ENCODE results near the gene DTHD1. TPM values are rescaled to one million over a fixed set of nuclear protein-coding genes. Genes with fewer than 3 reads are reported as not detected.

The DTHD1 gene
- total RNA-seq, 3 donors from 2014 or later = 0.12 to 0.55 (median 0.22) TPM

- TF ChIP-seq CTCF (IDR thresholded peaks at IDR 0.05) = no peak
- DNase-seq = no peak
- Histone ChIP-seq H3K4me1 (ENCODE audit: low read depth) (no peaks in the 10 kb centered on the region), H3K4me3 (no peak overlapping the region), H3K36me3 (ENCODE audit: low read depth) (no peaks in the 10 kb centered on the region), H3K9me3 (no peaks in the 10 kb centered on the region)
- no peak for ATAC-seq
- intact Hi-C loops (cut with DNase I, micrococcal nuclease) = no loop called here
Observed at GRCh38 chr4:36324808-36325207, 43.4 kb downstream of the DTHD1 start.

GRCh38 chr4:36325499-36325898 is 44.1 kb downstream of the DTHD1 start:
- ATAC-seq (peak; percentile 69), DNase-seq (peak in 1 of 3 donors; percentile 13)
- intact Hi-C loops (cut with DNase I, micrococcal nuclease) = no loop called here
- Histone ChIP-seq H3K36me3 (ENCODE audit: low read depth) (no peaks in the 10 kb centered on the region), H3K4me3 (no peak overlapping the region), H3K4me1 (ENCODE audit: low read depth) (no peaks in the 10 kb centered on the region), H3K9me3 (no peaks in the 10 kb centered on the region)
- TF ChIP-seq CTCF (IDR thresholded peaks at IDR 0.05) = no peak

- intact Hi-C loops (cut with DNase I, micrococcal nuclease) = no loop called here
- Histone ChIP-seq H3K9me3 (no peaks in the 10 kb centered on the region), H3K4me1 (ENCODE audit: low read depth) (no peaks in the 10 kb centered on the region), H3K4me3 (no peak overlapping the region), H3K36me3 (ENCODE audit: low read depth) (no peaks in the 10 kb centered on the region)
- DNase-seq (no peak), ATAC-seq (no peak)
- no peak for TF ChIP-seq CTCF (IDR thresholded peaks at IDR 0.05)
Observed at GRCh38 chr4:36325926-36326325, 44.5 kb downstream of the DTHD1 start.

- no peak for ATAC-seq
- H3K4me3 ChIP-seq = no peak overlapping the region
- no peak for TF ChIP-seq CTCF (IDR thresholded peaks at IDR 0.05)
- no peaks in the 10 kb centered on the region for H3K9me3 ChIP-seq
- intact Hi-C loops (cut with DNase I, micrococcal nuclease) = no loop called here
- no peaks in the 10 kb centered on the region for H3K36me3 ChIP-seq (ENCODE audit: low read depth)
- H3K4me1 ChIP-seq (ENCODE audit: low read depth) = no peaks in the 10 kb centered on the region
- DNase-seq = no peak
Observed at GRCh38 chr4:36326476-36327029, 45.1 kb downstream of the DTHD1 start.

- DNase-seq (no peak), ATAC-seq (no peak)
- H3K9me3 ChIP-seq = no peaks in the 10 kb centered on the region
- H3K36me3 ChIP-seq (ENCODE audit: low read depth) = no peaks in the 10 kb centered on the region
- intact Hi-C loops (cut with DNase I, micrococcal nuclease) = no loop called here
- no peak overlapping the region for H3K4me3 ChIP-seq
- TF ChIP-seq CTCF (IDR thresholded peaks at IDR 0.05) = no peak
- H3K4me1 ChIP-seq (ENCODE audit: low read depth) = no peaks in the 10 kb centered on the region
Observed at GRCh38 chr4:36327400-36327799, 46.0 kb downstream of the DTHD1 start.

- TF ChIP-seq CTCF (IDR thresholded peaks at IDR 0.05) = no peak
- no peaks in the 10 kb centered on the region for H3K4me1 ChIP-seq (ENCODE audit: low read depth)
- ATAC-seq = no peak
- no peak for DNase-seq
- intact Hi-C loops (cut with DNase I, micrococcal nuclease) = no loop called here
- no peak overlapping the region for H3K4me3 ChIP-seq
- no peaks in the 10 kb centered on the region for H3K36me3 ChIP-seq (ENCODE audit: low read depth)
- H3K9me3 ChIP-seq = no peaks in the 10 kb centered on the region
Observed at GRCh38 chr4:36328130-36328529, 46.7 kb downstream of the DTHD1 start.

Data from mucosa of descending colon (tissue), 3 donors.